ENCODE data around the gene GPN1.
"Not testable (repeated sequence)": the region's sequence is repeated elsewhere in the genome, so short reads cannot be mapped to it uniquely, and the experiment has no call there.

The GPN1 gene

GRCh38 chr2:27588308-27588707 is 40.5 kb upstream of the GPN1 start:
- Histone ChIP-seq H3K36me3 (ENCODE audit: low read length) (peaks cover 16% of the 10 kb centered on the region; the same call in 1 of the 2 replicates), H2AFZ (ENCODE audit: low read depth, low read length, severe bottlenecking) (no peak overlapping the region), H3K9me2 (replicated peaks; ENCODE audit: insufficient read depth, low read length) (no peaks in the 10 kb centered on the region), H3K79me2 (ENCODE audit: insufficient read depth, low read length) (peaks cover 100% of the 10 kb centered on the region), H3K4me3 (ENCODE audit: insufficient read depth, low read length, poor library complexity, severe bottlenecking) (no peak overlapping the region), H4K20me1 (ENCODE audit: low read depth, low read length) (peaks cover 8% of the 10 kb centered on the region), H3F3A (ENCODE audit: insufficient read depth) (no peaks in the 10 kb centered on the region; the same call in 1 of the 2 replicates), H3K9me3 (ENCODE audit: insufficient read depth, low read length) (peaks cover 3% of the 10 kb centered on the region; the same call in 1 of the 2 replicates), H3K4me2 (ENCODE audit: low read depth, low read length, poor library complexity, severe bottlenecking) (no peak overlapping the region), H3K9ac (ENCODE audit: low read length) (no peak overlapping the region), H3K27ac (ENCODE audit: low read depth, low read length) (no peak overlapping the region), H3K27me3 (ENCODE audit: low read length) (no peaks in the 10 kb centered on the region)
- no peak for TF ChIP-seq CTCF (IDR thresholded peaks at IDR 0.05; ENCODE audit: insufficient read depth, low read length, poor library complexity, severe bottlenecking)
- no peak for TF ChIP-seq EZH2phosphoT487 (conservative IDR thresholded peaks at IDR 0.05; ENCODE audit: low read length)

GRCh38 chr2:27591745-27592144 is 37.1 kb upstream of the GPN1 start:
- H3K9me2 ChIP-seq (replicated peaks; ENCODE audit: insufficient read depth, low read length), result no peaks in the 10 kb centered on the region
- no peak overlapping the region for H2AFZ ChIP-seq (ENCODE audit: low read depth, low read length, severe bottlenecking)
- H3K79me2 ChIP-seq (ENCODE audit: insufficient read depth, low read length), result peaks cover 98% of the 10 kb centered on the region
- H3K9ac ChIP-seq (ENCODE audit: low read length), result no peak overlapping the region
- H3K9me3 ChIP-seq (ENCODE audit: insufficient read depth, low read length), result peaks cover 6% of the 10 kb centered on the region; the same call in 1 of the 2 replicates
- H3K27ac ChIP-seq (ENCODE audit: low read depth, low read length), result no peak overlapping the region
- TF ChIP-seq EZH2phosphoT487 (conservative IDR thresholded peaks at IDR 0.05; ENCODE audit: low read length), result no peak
- no peak for TF ChIP-seq CTCF (IDR thresholded peaks at IDR 0.05; ENCODE audit: insufficient read depth, low read length, poor library complexity, severe bottlenecking)
- H3F3A ChIP-seq (ENCODE audit: insufficient read depth), result no peaks in the 10 kb centered on the region
- peaks cover 8% of the 10 kb centered on the region for H4K20me1 ChIP-seq (ENCODE audit: low read depth, low read length)
- no peak overlapping the region for H3K4me3 ChIP-seq (ENCODE audit: insufficient read depth, low read length, poor library complexity, severe bottlenecking)
- no peak overlapping the region for H3K4me2 ChIP-seq (ENCODE audit: low read depth, low read length, poor library complexity, severe bottlenecking)
- H3K36me3 ChIP-seq (ENCODE audit: low read length), result peaks cover 19% of the 10 kb centered on the region; the same call in 1 of the 2 replicates
- H3K27me3 ChIP-seq (ENCODE audit: low read length), result no peaks in the 10 kb centered on the region

- Histone ChIP-seq H3F3A (ENCODE audit: insufficient read depth) (no peaks in the 10 kb centered on the region), H3K27me3 (ENCODE audit: low read length) (no peaks in the 10 kb centered on the region), H3K27ac (ENCODE audit: low read depth, low read length) (no peak overlapping the region), H3K9ac (ENCODE audit: low read length) (no peak overlapping the region), H3K79me2 (ENCODE audit: insufficient read depth, low read length) (peaks cover 98% of the 10 kb centered on the region), H3K4me2 (ENCODE audit: low read depth, low read length, poor library complexity, severe bottlenecking) (no peak overlapping the region), H2AFZ (ENCODE audit: low read depth, low read length, severe bottlenecking) (no peak overlapping the region), H4K20me1 (ENCODE audit: low read depth, low read length) (peaks cover 5% of the 10 kb centered on the region; the same call in 1 of the 2 replicates), H3K4me3 (ENCODE audit: insufficient read depth, low read length, poor library complexity, severe bottlenecking) (no peak overlapping the region), H3K36me3 (ENCODE audit: low read length) (peaks cover 19% of the 10 kb centered on the region; the same call in 1 of the 2 replicates), H3K9me3 (ENCODE audit: insufficient read depth, low read length) (peaks cover 6% of the 10 kb centered on the region; the same call in 1 of the 2 replicates), H3K9me2 (replicated peaks; ENCODE audit: insufficient read depth, low read length) (no peaks in the 10 kb centered on the region)
- no peak for TF ChIP-seq CTCF (IDR thresholded peaks at IDR 0.05; ENCODE audit: insufficient read depth, low read length, poor library complexity, severe bottlenecking)
- no peak for TF ChIP-seq EZH2phosphoT487 (conservative IDR thresholded peaks at IDR 0.05; ENCODE audit: low read length)
Observed at GRCh38 chr2:27593240-27593639, 35.6 kb upstream of the GPN1 start.

- not testable (repeated sequence) for H2AFZ ChIP-seq (ENCODE audit: low read depth, low read length, severe bottlenecking); H3F3A ChIP-seq (ENCODE audit: insufficient read depth); H3K27me3 ChIP-seq (ENCODE audit: low read length); H3K9me2 ChIP-seq (replicated peaks; ENCODE audit: insufficient read depth, low read length); H4K20me1 ChIP-seq (ENCODE audit: low read depth, low read length); H3K9ac ChIP-seq (ENCODE audit: low read length); H3K4me2 ChIP-seq (ENCODE audit: low read depth, low read length, poor library complexity, severe bottlenecking); H3K4me3 ChIP-seq (ENCODE audit: insufficient read depth, low read length, poor library complexity, severe bottlenecking); H3K9me3 ChIP-seq (ENCODE audit: insufficient read depth, low read length); H3K27ac ChIP-seq (ENCODE audit: low read depth, low read length)
- peaks cover 95% of the 10 kb centered on the region for H3K79me2 ChIP-seq (ENCODE audit: insufficient read depth, low read length)
- peaks cover 15% of the 10 kb centered on the region; the same call in 1 of the 2 replicates for H3K36me3 ChIP-seq (ENCODE audit: low read length)
Observed at GRCh38 chr2:27594020-27594703, 34.7 kb upstream of the GPN1 start.

GRCh38 chr2:27595412-27595811 is 33.4 kb upstream of the GPN1 start:
- not testable (repeated sequence) for H2AFZ ChIP-seq (ENCODE audit: low read depth, low read length, severe bottlenecking); H3K4me2 ChIP-seq (ENCODE audit: low read depth, low read length, poor library complexity, severe bottlenecking); H3F3A ChIP-seq (ENCODE audit: insufficient read depth); H3K9ac ChIP-seq (ENCODE audit: low read length); H3K27me3 ChIP-seq (ENCODE audit: low read length); H3K36me3 ChIP-seq (ENCODE audit: low read length); H3K4me3 ChIP-seq (ENCODE audit: insufficient read depth, low read length, poor library complexity, severe bottlenecking); H3K9me2 ChIP-seq (replicated peaks; ENCODE audit: insufficient read depth, low read length); H3K9me3 ChIP-seq (ENCODE audit: insufficient read depth, low read length); H4K20me1 ChIP-seq (ENCODE audit: low read depth, low read length); H3K27ac ChIP-seq (ENCODE audit: low read depth, low read length)
- peaks cover 82% of the 10 kb centered on the region for H3K79me2 ChIP-seq (ENCODE audit: insufficient read depth, low read length)
